Measurements from ENCODE around the gene ACOX1. TPM values are rescaled to one million over a fixed set of nuclear protein-coding genes. Genes with fewer than 3 reads are reported as not detected.

ACOX1 gene
- total and polyA plus RNA-seq, 2 of the 13 experiments (the other 11 are each of a cell fraction or from before 2014, with no cell fraction given): 86.4 to 120 TPM

DNA sequence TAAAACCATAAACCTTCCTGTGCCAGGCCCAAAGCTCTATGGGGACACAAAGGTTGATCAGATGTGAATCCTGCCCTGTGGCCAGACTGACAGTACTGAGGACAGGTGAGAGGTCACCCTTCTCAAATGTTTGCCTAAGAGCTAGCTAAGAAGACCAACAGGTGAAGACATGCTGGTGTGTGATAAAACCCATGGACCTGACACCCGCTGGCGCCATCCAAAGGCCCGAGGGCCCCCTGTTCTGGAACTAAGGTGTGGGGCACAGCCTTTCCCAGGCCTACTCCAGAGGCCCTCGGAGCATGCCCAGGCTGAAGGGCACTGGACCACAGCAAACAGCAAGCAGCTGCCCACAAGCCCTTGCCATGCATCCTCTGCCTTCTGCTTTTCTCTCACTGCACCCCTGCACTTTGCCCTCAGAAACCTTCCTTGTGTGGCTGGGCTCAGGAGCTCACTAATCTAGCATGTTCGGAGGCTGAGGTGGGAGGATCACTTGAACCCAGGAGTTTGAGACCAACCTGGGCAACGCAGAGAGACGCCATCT, 16.5 kb upstream of the ACOX1 start (continued):
- TF ChIP-seq, protein P1, sequence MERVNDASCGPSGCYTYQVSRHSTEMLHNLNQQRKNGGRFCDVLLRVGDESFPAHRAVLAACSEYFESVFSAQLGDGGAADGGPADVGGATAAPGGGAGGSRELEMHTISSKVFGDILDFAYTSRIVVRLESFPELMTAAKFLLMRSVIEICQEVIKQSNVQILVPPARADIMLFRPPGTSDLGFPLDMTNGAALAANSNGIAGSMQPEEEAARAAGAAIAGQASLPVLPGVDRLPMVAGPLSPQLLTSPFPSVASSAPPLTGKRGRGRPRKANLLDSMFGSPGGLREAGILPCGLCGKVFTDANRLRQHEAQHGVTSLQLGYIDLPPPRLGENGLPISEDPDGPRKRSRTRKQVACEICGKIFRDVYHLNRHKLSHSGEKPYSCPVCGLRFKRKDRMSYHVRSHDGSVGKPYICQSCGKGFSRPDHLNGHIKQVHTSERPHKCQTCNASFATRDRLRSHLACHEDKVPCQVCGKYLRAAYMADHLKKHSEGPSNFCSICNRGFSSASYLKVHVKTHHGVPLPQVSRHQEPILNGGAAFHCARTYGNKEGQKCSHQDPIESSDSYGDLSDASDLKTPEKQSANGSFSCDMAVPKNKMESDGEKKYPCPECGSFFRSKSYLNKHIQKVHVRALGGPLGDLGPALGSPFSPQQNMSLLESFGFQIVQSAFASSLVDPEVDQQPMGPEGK (CRISPR knock-in tag; IDR thresholded peaks at IDR 0.05): peak; percentile 18; the same call in 1 of the 2 replicates
- TF ChIP-seq ZNF501 (CRISPR knock-in tag; IDR thresholded peaks at IDR 0.05): no peak
- TF ChIP-seq ZNF446 (CRISPR knock-in tag; IDR thresholded peaks at IDR 0.05): no peak
- no peak for TF ChIP-seq ZZZ3 (CRISPR knock-in tag; IDR thresholded peaks at IDR 0.05; ENCODE audit: borderline replicate concordance)
- TF ChIP-seq GPN1 (CRISPR knock-in tag; IDR thresholded peaks at IDR 0.05; ENCODE audit: borderline replicate concordance): no peak
- TF ChIP-seq ARID2 (CRISPR knock-in tag; IDR thresholded peaks at IDR 0.05; ENCODE audit: borderline replicate concordance): no peak
- no peak for TF ChIP-seq PHF21A (CRISPR knock-in tag; IDR thresholded peaks at IDR 0.05)
- no peak for TF ChIP-seq SMAD9 (CRISPR knock-in tag; IDR thresholded peaks at IDR 0.05)
- no peak for TF ChIP-seq THAP11 (CRISPR knock-in tag; IDR thresholded peaks at IDR 0.05)
- TF ChIP-seq, protein P2, sequence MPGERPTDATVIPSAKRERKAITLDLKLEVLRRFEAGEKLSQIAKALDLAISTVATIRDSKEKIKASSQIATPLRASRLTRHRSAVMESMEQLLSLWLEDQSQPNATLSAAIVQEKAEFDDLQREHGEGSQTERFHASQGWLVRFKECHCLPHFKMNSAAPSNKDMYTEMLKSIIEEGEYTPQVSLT (CRISPR knock-in tag; IDR thresholded peaks at IDR 0.05; ENCODE audit: borderline replicate concordance, low read depth): no peak
- TF ChIP-seq, protein P3, sequence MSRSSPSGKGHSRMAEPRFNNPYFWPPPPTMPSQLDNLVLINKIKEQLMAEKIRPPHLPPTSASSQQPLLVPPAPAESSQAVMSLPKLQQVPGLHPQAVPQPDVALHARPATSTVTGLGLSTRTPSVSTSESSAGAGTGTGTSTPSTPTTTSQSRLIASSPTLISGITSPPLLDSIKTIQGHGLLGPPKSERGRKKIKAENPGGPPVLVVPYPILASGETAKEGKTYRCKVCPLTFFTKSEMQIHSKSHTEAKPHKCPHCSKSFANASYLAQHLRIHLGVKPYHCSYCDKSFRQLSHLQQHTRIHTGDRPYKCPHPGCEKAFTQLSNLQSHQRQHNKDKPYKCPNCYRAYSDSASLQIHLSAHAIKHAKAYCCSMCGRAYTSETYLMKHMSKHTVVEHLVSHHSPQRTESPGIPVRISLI (CRISPR knock-in tag; IDR thresholded peaks at IDR 0.05; ENCODE audit: borderline replicate concordance): no peak
- no peak for TF ChIP-seq ZNF816 (CRISPR knock-in tag; IDR thresholded peaks at IDR 0.05; ENCODE audit: borderline replicate concordance)
- TF ChIP-seq, protein P4, sequence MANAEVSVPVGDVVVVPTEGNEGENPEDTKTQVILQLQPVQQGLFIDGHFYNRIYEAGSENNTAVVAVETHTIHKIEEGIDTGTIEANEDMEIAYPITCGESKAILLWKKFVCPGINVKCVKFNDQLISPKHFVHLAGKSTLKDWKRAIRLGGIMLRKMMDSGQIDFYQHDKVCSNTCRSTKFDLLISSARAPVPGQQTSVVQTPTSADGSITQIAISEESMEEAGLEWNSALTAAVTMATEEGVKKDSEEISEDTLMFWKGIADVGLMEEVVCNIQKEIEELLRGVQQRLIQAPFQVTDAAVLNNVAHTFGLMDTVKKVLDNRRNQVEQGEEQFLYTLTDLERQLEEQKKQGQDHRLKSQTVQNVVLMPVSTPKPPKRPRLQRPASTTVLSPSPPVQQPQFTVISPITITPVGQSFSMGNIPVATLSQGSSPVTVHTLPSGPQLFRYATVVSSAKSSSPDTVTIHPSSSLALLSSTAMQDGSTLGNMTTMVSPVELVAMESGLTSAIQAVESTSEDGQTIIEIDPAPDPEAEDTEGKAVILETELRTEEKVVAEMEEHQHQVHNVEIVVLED (CRISPR knock-in tag; IDR thresholded peaks at IDR 0.05; ENCODE audit: borderline replicate concordance): no peak
- TF ChIP-seq ATAD3A (CRISPR knock-in tag; IDR thresholded peaks at IDR 0.05): no peak
- TF ChIP-seq ZNF709 (CRISPR knock-in tag; IDR thresholded peaks at IDR 0.05): no peak
- TF ChIP-seq, protein P5, sequence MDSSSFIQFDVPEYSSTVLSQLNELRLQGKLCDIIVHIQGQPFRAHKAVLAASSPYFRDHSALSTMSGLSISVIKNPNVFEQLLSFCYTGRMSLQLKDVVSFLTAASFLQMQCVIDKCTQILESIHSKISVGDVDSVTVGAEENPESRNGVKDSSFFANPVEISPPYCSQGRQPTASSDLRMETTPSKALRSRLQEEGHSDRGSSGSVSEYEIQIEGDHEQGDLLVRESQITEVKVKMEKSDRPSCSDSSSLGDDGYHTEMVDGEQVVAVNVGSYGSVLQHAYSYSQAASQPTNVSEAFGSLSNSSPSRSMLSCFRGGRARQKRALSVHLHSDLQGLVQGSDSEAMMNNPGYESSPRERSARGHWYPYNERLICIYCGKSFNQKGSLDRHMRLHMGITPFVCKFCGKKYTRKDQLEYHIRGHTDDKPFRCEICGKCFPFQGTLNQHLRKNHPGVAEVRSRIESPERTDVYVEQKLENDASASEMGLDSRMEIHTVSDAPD (CRISPR knock-in tag; IDR thresholded peaks at IDR 0.05): no peak
- peak; percentile 80 for TF ChIP-seq ZSCAN25 (CRISPR knock-in tag; IDR thresholded peaks at IDR 0.05)
- TF ChIP-seq RELA (CRISPR knock-in tag; IDR thresholded peaks at IDR 0.05): no peak
- TF ChIP-seq MZF1 (CRISPR knock-in tag; IDR thresholded peaks at IDR 0.05; ENCODE audit: borderline replicate concordance): no peak
- no peak for TF ChIP-seq HOXA9 (CRISPR knock-in tag; IDR thresholded peaks at IDR 0.05; ENCODE audit: borderline replicate concordance)
- TF ChIP-seq, protein P6, sequence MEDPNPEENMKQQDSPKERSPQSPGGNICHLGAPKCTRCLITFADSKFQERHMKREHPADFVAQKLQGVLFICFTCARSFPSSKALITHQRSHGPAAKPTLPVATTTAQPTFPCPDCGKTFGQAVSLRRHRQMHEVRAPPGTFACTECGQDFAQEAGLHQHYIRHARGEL (CRISPR knock-in tag; IDR thresholded peaks at IDR 0.05): no peak
- TF ChIP-seq PCBP2 (optimal IDR thresholded peaks at IDR 0.05; ENCODE audit: low read depth, low read length, poor library complexity, severe bottlenecking): no peak
- TF ChIP-seq HDAC6 (IDR thresholded peaks at IDR 0.05; ENCODE audit: low read depth, low read length): no peak
- no peak for TF ChIP-seq ZNF337 (CRISPR knock-in tag; IDR thresholded peaks at IDR 0.05; ENCODE audit: borderline replicate concordance, low read depth)
